Measurements from ENCODE around the gene PTGES3.
A peak's percentile ranks its signal among the peaks of the same experiment; 100 is the strongest.

- TF ChIP-seq POLR2A (IDR thresholded peaks at IDR 0.05) (peak; percentile 91 to 95), CTCF (IDR thresholded peaks at IDR 0.05) (peak in 1 of 6 experiments; percentile 13)
Measured at GRCh38 chr12:56688129-56688845, at the start of gene PTGES3.
